NCI-H748 treated with DMSO at 0.1 percent for 48 hours (cell line): ENCODE results near the gene FRMD4B.

Source experiments
- DNase-seq: peaks from one replicate; lab custom pipeline; 2025; lab: John Stamatoyannopoulos, UW

FRMD4B gene

DNA sequence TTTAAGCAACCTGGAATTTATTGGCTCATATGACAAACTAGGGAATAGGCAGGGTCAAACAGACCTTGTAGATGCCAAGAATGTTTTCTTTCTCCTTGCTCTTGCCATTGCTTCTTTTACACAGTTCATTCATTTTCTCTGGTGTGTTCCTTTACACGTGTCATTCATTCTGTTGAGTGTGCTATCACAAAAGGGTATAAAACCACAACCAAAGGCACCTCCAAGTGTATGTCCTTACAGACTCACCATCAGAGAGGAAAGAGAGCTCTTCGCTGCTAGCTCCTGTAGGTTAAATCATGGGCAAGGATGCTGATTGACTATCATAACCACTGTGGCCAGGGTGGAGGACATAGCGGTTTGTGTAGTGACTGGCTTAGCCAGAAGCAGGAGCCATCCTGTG, 19.2 kb upstream of the FRMD4B start:
- DNase-seq, result no peak

- no peak for DNase-seq
These were observed 17.6 kb upstream of the FRMD4B start for GRCh38 chr3:69403454-69403853.

- no peak for DNase-seq
These were observed 14.8 kb upstream of the FRMD4B start for GRCh38 chr3:69400683-69401082.

GRCh38 chr3:69392850-69393249, 7.0 kb upstream of the FRMD4B start:
- DNase-seq, result no peak

- no peak for DNase-seq
These were observed 6.5 kb upstream of the FRMD4B start for GRCh38 chr3:69392415-69392814.

DNA sequence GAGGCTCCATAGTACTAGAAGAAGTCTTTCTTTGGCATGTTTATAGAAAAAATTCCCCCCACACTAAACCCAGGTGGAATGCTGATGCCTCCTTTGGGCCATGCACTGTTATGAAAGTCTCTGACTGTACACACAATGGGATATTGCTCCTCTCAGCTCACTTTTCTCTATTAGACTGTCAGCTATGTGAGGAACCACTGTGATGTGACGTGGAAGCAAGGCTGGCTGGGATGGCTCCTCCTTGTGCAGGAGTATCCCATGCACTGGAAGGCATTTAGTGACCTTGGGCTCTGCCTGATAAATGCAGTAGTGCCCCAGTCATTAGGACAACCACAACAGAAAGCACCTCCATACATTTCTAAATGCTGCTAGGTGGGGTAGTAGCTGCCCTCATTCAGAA, 5.7 kb upstream of the FRMD4B start:
- DNase-seq, result no peak

DNA sequence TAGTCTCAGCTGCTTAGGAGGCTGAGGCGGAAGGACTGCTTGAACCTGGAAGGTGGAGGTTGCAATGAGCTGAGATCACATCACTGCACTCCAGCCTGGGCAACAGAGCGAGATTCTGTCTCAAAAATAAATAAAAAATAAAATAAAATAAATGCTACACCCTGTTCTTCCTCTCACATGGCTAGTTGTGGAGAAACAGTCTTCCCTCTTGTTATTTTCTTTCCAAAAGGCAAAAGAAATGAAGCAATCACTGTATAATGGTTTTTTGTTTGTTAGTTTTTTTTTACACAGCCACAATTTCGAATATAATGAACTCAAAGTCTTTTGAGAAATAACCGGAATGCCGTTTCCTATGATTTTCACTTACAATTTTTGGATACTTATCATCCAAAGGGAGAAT, 4.9 kb upstream of the FRMD4B start:
- no peak for DNase-seq

GRCh38 chr3:69389520-69390248, 3.8 kb upstream of the FRMD4B start:
- DNase-seq, result no peak

DNA sequence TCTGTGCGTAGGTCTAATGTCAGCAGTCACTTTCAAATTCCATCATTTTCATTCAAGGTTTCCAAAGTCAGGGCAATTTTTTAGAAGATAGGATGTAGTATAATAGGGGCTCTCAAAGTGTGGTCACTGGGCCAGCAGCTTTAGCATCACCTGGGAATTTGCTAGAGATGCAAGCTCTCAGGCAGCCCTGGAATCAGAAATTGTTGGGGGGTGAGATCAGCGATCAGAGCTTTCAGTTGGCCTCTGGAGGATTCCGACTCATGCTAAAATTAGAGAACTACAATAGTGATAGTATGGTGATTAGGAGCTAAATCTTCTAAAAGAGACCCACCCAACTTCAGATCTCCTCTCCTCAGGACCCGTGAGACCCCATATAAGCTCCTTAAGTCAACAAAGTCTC, 2.4 kb upstream of the FRMD4B start:
- DNase-seq, result no peak

GRCh38 chr3:69386556-69387385, 883 bp upstream of the FRMD4B start:
- no peak for DNase-seq

DNA sequence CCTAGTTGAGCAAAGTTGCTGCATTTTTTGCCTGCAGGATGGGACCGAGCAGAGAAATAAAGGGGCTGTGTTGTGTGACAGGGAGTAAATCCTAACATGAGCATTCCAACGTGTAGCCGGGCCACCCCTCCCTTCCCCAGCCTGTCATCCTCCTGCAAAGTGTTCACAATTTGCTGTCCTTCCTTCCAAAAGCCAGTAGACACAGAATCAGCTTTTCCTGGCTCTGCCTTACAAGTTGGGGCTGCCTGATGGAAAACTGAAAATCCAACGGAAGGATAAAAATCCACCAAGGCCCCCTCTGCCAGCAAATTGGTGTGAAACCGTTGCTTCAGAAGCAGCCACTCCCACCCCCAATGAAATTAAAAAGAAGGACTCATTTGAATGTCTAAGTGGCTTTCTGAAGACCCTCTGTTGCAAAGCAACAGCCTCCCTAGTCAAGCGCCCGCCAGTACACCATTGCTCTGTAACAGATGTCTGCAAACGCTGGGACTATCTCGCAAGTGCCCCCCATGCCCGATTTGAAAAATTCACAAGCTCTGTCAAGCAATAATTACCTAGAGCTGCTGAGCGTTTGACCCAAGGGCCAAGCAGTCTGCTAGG, 665 bp downstream of the FRMD4B start:
- no peak for DNase-seq

GRCh38 chr3:69384326-69384725, 1.6 kb downstream of the FRMD4B start:
- DNase-seq, result no peak

GRCh38 chr3:69379661-69380060, 6.2 kb downstream of the FRMD4B start:
- DNase-seq, result no peak

DNA sequence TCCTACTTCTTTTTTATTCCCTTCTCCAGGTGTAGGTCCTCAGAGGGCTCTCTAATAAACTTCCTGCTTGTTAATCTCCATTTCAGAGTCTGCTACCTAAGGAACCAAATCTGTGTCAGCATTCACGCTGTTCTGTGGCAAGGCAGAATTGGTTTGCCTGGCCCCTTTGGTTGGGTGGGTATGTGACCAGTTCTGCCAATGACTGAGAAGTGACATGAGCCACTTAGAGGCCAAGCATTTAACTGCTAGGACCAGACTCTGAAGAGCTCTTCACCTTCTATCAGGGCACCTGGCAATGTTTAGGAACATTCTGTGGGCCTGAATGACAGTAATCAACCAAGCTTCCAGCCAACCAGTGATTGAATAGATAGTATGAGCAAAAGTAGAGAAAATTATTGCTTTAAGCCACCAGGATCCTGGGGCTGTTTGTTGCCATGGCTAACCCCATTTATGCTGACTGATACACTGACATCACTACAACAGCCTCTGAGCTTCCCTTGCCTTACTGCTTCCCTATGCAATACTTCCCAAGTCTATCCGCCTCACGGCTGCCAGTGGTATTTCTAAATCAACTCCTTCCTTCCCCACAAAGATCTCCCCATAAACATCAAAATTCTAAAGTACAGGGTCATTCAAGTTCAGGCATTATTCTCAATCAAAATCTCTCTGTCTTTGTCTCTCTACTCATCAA, 7.6 kb downstream of the FRMD4B start:
- DNase-seq, result no peak

GRCh38 chr3:69377262-69377661, 8.6 kb downstream of the FRMD4B start:
- no peak for DNase-seq

- no peak for DNase-seq
These were observed 9.2 kb downstream of the FRMD4B start for GRCh38 chr3:69376731-69377130.

- no peak for DNase-seq
These were observed 14.1 kb downstream of the FRMD4B start for GRCh38 chr3:69371816-69372215.

- DNase-seq, result no peak
These were observed 15.0 kb downstream of the FRMD4B start for GRCh38 chr3:69370901-69371301.

DNA sequence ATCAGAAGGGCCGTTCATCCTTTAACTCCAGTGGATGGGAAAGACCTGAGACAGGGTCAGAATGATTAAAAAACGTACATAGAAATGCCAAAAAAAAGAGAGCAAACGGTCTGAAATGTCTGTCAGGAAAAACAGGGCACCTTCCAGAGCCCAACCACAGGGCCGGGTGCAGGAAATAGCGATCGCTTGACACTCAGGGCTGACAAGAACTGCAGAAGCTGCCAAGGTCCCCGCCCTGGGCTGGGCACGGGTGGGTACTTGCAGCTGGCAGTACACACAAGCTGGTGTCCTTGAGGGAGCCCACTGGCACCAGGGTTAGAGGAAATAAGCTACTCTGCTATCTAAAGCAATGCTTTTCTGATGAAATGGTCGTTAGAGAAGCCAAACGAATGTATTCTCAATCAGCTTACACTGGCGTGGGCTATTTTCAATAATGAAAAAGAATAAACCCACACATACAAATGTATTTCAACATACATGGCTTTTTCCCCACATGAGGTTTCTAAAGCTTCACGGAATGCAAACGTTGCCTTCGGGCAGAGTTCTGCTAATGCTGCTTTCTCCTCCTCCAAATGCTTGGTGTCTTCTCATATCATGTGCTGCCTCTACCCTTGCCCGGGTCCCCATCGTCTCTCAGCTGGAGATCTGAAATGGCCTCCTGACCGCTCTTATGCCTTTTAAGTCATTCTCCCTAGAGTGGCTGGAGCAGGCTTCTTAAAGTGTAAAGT, 15.6 kb downstream of the FRMD4B start:
- no peak for DNase-seq

DNA sequence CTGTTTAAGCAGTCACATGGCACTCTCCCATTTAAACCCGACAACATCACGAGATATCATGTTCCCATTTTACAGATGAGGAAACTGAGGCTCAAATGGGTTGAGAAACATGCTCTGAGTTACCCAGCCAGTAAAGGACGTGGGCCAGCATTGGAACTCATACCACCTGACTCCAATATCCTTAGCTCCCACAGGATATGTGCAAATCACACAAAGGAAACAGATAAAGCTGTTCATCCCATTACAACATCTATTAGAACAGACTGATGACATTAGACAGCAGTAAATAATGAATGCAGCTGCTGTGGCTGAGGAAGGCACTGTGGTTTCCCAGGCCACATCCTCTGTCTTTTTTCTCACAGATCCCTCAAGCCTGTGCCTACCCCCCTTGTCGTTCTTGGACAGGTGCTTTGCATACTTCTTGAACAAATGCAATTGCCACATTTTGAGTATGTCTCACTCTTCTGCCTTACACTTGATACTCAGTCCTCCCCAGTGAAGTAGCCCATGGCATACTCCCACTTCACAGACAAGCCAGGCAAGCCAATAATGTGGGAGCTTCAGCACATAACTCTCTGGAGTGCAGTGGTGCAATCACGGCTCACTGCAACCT, 17.7 kb downstream of the FRMD4B start:
- DNase-seq, result no peak

DNA sequence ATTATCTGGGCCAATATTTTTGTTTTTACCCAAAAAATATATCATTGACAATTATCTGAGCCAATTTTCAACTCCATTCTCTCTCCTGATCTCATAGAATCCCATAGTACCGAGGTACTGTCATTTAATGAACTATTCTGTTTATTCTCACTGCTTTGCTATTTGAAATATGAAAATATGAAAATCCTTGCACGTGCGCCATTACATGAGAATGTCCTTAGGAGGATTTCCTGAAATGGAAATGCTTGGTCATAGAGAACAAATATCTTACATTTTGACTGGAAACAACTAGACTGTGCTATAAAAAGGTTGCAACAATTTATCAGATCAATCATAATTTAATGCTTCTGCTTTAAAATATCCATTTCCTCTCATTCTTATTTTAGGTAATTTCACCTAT, 18.3 kb downstream of the FRMD4B start:
- DNase-seq, result no peak
